Bronchial epithelial cell (primary cell): Measurements from ENCODE around the gene CDKN2B. TPM values are rescaled to one million over a fixed set of nuclear protein-coding genes. Genes with fewer than 3 reads are reported as not detected.
A peak's percentile ranks its signal among the peaks of the same experiment; 100 is the strongest.
"Not testable (repeated sequence)": the region's sequence is repeated elsewhere in the genome, so short reads cannot be mapped to it uniquely, and the experiment has no call there.

ENCODE experiments used
- DNase-seq: peaks from one replicate; pipeline ENCODE4 v3.0.0-alpha.2; 2010; ENCODE audit warnings: low read depth
- FAIRE-seq: peaks from 2 replicates; lab custom pipeline; 2011; peaks lifted over from hg19 to GRCh38; lab: Jason Lieb, UNC
- H3K27me3 ChIP-seq: 2 replicates; pipeline ENCODE4 v1.5.1; 2011; ENCODE audit warnings: low read length; ENCODE audit not compliant: control insufficient read depth, insufficient read depth
- H3K36me3 ChIP-seq: 2 replicates; pipeline ENCODE4 v1.5.1; 2011; ENCODE audit warnings: low read length; ENCODE audit not compliant: control insufficient read depth, insufficient read depth
- H3K4me3 ChIP-seq: 2 replicates; pipeline ENCODE4 v1.5.1; 2011; ENCODE audit warnings: mild to moderate bottlenecking, low read depth, low read length, control low read depth
- total RNA-seq: library from RNA; depleted of rRNA; stranded (reverse); fragments of >200 nt; gene quantifications from 2 replicates; pipeline ENCODE4 v1.2.1, GENCODE V29; 2014
- TF ChIP-seq, protein P1 (sequence below): IDR thresholded peaks from 2 replicates; pipeline ENCODE4 v1.5.1; 2011; ENCODE audit warnings: mild to moderate bottlenecking, moderate library complexity, low read length, control low read depth, inconsistent platforms; ENCODE audit not compliant: insufficient read depth, severe bottlenecking

Gene CDKN2B, protein sequence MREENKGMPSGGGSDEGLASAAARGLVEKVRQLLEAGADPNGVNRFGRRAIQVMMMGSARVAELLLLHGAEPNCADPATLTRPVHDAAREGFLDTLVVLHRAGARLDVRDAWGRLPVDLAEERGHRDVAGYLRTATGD
- 29.2 and 64.0 TPM in 2 replicates for total RNA-seq

GRCh38 chr9:22008717-22009505 lies at the start of gene CDKN2B:
TSS of gene CDKN2B (minus strand) at chr9:22009305. CDS start at chr9:22008953, 352 bp downstream.
- peak; percentile 87 for DNase-seq
- peak within 1 kb of the TSS; percentile 97 for H3K4me3 ChIP-seq
- no peaks in the 10 kb centered on the region for H3K27me3 ChIP-seq
- FAIRE-seq, result no peak
- TF ChIP-seq, protein P1, sequence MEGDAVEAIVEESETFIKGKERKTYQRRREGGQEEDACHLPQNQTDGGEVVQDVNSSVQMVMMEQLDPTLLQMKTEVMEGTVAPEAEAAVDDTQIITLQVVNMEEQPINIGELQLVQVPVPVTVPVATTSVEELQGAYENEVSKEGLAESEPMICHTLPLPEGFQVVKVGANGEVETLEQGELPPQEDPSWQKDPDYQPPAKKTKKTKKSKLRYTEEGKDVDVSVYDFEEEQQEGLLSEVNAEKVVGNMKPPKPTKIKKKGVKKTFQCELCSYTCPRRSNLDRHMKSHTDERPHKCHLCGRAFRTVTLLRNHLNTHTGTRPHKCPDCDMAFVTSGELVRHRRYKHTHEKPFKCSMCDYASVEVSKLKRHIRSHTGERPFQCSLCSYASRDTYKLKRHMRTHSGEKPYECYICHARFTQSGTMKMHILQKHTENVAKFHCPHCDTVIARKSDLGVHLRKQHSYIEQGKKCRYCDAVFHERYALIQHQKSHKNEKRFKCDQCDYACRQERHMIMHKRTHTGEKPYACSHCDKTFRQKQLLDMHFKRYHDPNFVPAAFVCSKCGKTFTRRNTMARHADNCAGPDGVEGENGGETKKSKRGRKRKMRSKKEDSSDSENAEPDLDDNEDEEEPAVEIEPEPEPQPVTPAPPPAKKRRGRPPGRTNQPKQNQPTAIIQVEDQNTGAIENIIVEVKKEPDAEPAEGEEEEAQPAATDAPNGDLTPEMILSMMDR, result peak; percentile 98
- H3K36me3 ChIP-seq, result peaks cover 3% of the 10 kb centered on the region

DNA sequence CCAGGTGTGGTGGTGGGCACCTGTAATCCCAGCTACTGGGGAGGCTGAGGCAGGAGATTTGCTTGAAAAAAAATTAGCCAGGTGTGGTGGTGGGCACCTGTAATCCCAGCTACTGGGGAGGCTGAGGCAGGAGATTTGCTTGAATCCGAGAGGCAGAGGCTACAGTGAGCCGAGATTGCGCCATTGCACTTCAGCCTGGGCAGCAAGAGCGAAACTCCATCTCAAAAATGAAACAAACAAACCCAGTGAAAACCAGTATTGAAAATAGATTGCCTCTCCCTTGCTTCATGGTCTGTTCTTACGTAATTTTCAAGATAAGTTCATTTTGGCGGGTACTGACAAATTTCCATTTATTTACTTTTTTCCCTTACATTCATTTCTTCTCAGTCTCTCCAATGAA lies 48.9 kb upstream of the CDKN2B start:
- not testable (repeated sequence) for FAIRE-seq

DNA sequence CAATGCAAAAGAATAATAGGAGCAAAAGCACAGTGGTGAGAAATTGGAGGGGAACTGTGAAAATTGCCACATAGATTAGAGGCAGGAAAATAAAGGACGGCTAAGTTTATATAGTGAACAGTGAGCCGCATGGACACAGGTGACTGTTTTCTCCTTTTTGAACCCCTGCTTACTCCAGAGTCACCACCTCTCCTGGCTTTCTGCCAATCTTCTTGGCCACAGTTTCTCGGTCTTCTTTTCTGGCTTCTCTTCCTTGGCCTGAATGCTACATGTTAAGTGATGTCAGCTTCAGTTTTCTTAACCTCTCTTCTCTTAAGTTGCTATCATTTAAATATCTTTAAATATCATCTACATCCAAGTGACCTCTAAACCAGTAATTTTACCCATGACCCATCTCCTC lies 47.3 kb upstream of the CDKN2B start:
- TF ChIP-seq, protein P1, result no peak
- FAIRE-seq (no peak), DNase-seq (no peak)
- H3K27me3 ChIP-seq, result no peaks in the 10 kb centered on the region
- H3K36me3 ChIP-seq, result no peaks in the 10 kb centered on the region
- H3K4me3 ChIP-seq, result no peak overlapping the region

More for the DNA sequence above, 48.9 kb upstream of the CDKN2B start:
- H3K36me3 ChIP-seq, DNase-seq, H3K27me3 ChIP-seq, H3K4me3 ChIP-seq: not testable (repeated sequence)

DNA sequence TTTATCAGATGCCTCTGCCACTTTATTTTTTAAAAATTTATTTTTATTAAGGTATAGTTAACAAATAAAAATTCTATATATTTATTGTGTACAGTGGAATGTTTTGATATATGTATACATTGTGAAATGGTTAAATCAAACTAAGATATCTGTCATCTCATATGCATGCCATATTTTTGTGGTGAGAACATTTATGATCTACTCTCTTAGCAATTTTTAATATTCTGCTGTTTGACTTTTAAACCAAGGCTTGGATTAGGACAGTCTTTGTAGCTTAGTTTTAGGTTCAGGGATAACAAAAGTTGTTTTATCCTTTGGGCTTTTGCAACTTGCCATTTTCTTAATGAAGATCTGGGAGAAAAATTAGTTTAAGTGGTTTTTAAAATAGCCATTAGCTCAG lies 46.0 kb upstream of the CDKN2B start:
- DNase-seq, result peak; percentile 51
- H3K27me3 ChIP-seq, result no peaks in the 10 kb centered on the region
- no peak for FAIRE-seq
- no peaks in the 10 kb centered on the region for H3K36me3 ChIP-seq
- TF ChIP-seq, protein P1, result no peak
- H3K4me3 ChIP-seq, result no peak overlapping the region

DNA sequence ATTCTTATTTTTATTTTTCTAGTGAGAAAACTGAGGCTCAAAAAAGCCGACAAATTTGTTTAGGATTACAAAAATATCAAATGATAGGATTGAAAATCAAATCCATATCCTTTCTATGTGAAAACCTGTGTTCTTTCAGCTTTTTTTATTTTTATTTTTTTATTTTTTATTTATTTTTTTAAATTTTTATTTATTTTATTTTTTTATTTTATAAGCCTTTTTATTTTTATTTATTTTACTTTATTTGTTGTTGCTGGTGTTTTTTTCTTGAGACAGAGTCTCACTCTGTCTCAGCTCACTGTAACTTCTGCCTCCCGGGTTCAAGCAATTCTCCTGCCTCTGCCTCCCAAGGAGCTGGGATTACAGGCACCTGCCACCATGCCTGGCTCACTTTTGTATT lies 45.4 kb upstream of the CDKN2B start:
- Histone ChIP-seq H3K36me3 (no peaks in the 10 kb centered on the region), H3K4me3 (no peak overlapping the region), H3K27me3 (no peaks in the 10 kb centered on the region)
- TF ChIP-seq, protein P1, result no peak
- FAIRE-seq (no peak), DNase-seq (no peak)

DNA sequence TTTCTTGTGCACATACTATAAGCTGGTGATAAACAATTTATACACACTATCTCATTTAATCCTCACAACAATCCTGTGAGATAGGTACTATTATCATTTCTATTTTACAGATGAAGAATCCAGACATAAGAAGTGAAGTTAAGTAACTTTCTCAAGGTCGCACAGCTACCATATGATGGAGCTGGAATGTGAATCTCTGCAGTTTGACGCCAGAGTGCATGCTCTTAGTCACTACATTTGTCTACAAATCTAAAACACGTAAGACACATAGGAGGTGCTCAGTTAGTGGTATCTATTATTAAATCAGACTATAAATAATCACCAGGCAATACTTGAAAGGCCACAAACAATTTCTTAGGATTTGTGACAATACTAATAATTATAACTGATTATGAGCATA lies 45.0 kb upstream of the CDKN2B start:
- no peak overlapping the region for H3K4me3 ChIP-seq
- H3K27me3 ChIP-seq, result no peaks in the 10 kb centered on the region
- DNase-seq (no peak), FAIRE-seq (no peak)
- no peaks in the 10 kb centered on the region for H3K36me3 ChIP-seq
- TF ChIP-seq, protein P1, result no peak
